ENCODE data around the gene SMG6.

The SMG6 gene

DNA sequence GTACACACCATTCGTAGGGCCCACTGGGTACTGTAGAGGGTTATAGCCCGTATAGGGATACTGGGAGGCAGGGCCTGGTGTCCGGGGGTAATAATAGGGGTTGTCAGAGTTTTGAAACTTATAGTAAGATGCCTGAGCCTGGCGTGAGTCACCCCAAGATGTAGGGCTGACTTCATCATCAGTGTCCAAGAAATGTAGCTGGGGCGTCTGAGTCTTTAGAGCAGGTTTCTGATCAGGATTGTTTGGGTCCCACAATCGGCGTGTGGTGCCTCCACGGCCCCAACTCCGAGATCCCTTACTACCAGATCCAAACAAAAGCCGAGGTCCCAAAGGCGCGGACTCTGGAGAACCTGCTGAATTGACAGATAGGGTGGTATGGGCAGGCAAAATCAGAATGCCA is 4.4 kb downstream of the SMG6 start:
- H3K36me3 ChIP-seq (ENCODE audit: low read length) = no peaks in the 10 kb centered on the region
- H3K79me2 ChIP-seq (ENCODE audit: insufficient read depth, low read length) = peaks cover 33% of the 10 kb centered on the region
- H3K9ac ChIP-seq (ENCODE audit: low read length) = no peak overlapping the region

DNA sequence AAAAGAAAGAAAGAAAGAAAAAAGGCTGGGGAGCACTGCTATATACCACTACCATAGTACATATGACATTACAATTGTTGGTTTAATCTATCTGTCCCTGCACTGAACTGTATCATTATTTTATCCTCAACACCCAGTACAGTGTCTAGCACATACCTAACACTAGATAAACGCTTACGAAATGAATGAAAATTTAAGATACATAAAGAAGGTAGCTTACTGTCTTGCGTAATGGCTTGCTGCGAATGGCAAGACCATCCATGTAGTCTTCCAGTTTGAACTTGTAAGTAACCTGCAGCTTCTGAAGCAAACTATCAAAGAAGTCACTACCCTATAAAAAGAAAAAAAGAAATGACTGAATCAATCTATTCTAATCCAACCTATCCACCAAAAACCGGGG is 6.6 kb downstream of the SMG6 start:
- Histone ChIP-seq H3F3A (ENCODE audit: insufficient read depth) (no peaks in the 10 kb centered on the region), H3K27ac (ENCODE audit: low read depth, low read length) (no peak overlapping the region), H3K4me2 (ENCODE audit: low read depth, low read length, poor library complexity, severe bottlenecking) (no peak overlapping the region), H3K36me3 (ENCODE audit: low read length) (no peaks in the 10 kb centered on the region), H3K27me3 (ENCODE audit: low read length) (no peaks in the 10 kb centered on the region), H2AFZ (ENCODE audit: low read depth, low read length, severe bottlenecking) (no peak overlapping the region), H3K9me2 (replicated peaks; ENCODE audit: insufficient read depth, low read length) (no peaks in the 10 kb centered on the region), H3K9ac (ENCODE audit: low read length) (no peak overlapping the region), H3K9me3 (ENCODE audit: insufficient read depth, low read length) (no peaks in the 10 kb centered on the region), H3K4me3 (ENCODE audit: insufficient read depth, low read length, poor library complexity, severe bottlenecking) (no peak overlapping the region), H3K79me2 (ENCODE audit: insufficient read depth, low read length) (peaks cover 20% of the 10 kb centered on the region; the same call in 1 of the 2 replicates), H4K20me1 (ENCODE audit: low read depth, low read length) (no peaks in the 10 kb centered on the region)
- TF ChIP-seq, protein P1, sequence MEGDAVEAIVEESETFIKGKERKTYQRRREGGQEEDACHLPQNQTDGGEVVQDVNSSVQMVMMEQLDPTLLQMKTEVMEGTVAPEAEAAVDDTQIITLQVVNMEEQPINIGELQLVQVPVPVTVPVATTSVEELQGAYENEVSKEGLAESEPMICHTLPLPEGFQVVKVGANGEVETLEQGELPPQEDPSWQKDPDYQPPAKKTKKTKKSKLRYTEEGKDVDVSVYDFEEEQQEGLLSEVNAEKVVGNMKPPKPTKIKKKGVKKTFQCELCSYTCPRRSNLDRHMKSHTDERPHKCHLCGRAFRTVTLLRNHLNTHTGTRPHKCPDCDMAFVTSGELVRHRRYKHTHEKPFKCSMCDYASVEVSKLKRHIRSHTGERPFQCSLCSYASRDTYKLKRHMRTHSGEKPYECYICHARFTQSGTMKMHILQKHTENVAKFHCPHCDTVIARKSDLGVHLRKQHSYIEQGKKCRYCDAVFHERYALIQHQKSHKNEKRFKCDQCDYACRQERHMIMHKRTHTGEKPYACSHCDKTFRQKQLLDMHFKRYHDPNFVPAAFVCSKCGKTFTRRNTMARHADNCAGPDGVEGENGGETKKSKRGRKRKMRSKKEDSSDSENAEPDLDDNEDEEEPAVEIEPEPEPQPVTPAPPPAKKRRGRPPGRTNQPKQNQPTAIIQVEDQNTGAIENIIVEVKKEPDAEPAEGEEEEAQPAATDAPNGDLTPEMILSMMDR (IDR thresholded peaks at IDR 0.05; ENCODE audit: insufficient read depth, low read length, poor library complexity, severe bottlenecking) = no peak
- TF ChIP-seq EZH2phosphoT487 (conservative IDR thresholded peaks at IDR 0.05; ENCODE audit: low read length) = no peak

More for the DNA sequence above, 4.4 kb downstream of the SMG6 start:
- H3K4me3 ChIP-seq (ENCODE audit: insufficient read depth, low read length, poor library complexity, severe bottlenecking) = no peak overlapping the region
- TF ChIP-seq EZH2phosphoT487 (conservative IDR thresholded peaks at IDR 0.05; ENCODE audit: low read length) = no peak
- TF ChIP-seq, protein P1 (IDR thresholded peaks at IDR 0.05; ENCODE audit: insufficient read depth, low read length, poor library complexity, severe bottlenecking) = no peak
- H3K9me3 ChIP-seq (ENCODE audit: insufficient read depth, low read length) = no peaks in the 10 kb centered on the region
- no peaks in the 10 kb centered on the region for H3F3A ChIP-seq (ENCODE audit: insufficient read depth)
- H2AFZ ChIP-seq (ENCODE audit: low read depth, low read length, severe bottlenecking) = no peak overlapping the region
- H4K20me1 ChIP-seq (ENCODE audit: low read depth, low read length) = no peaks in the 10 kb centered on the region
- no peak overlapping the region for H3K27ac ChIP-seq (ENCODE audit: low read depth, low read length)
- no peak overlapping the region for H3K4me2 ChIP-seq (ENCODE audit: low read depth, low read length, poor library complexity, severe bottlenecking)
- no peaks in the 10 kb centered on the region for H3K9me2 ChIP-seq (replicated peaks; ENCODE audit: insufficient read depth, low read length)
- no peaks in the 10 kb centered on the region for H3K27me3 ChIP-seq (ENCODE audit: low read length)

DNA sequence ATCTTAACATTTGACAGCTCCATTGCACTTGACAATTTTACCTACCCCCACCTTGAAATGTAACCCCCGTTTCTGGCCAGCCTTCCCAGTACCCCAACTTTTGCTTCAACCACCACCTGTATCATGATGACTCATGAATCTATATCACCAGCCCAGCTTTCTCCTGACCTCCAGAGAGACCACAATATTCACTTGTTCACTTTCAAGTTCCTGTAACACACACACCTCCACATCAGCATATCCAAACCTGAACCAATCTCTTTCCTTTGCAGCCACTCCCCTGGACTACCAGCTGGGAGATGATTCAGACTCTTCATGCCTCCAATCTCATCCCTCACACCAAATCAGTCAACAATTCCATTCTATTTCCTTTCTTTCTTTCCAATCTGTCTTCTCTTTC is 8.0 kb downstream of the SMG6 start:
- Histone ChIP-seq H3K36me3 (ENCODE audit: low read length) (peaks cover under 1% of the 10 kb centered on the region; the same call in 1 of the 2 replicates), H3F3A (ENCODE audit: insufficient read depth) (peaks cover 2% of the 10 kb centered on the region; the same call in 1 of the 2 replicates), H3K79me2 (ENCODE audit: insufficient read depth, low read length) (peaks cover 6% of the 10 kb centered on the region; the same call in 1 of the 2 replicates), H3K4me2 (ENCODE audit: low read depth, low read length, poor library complexity, severe bottlenecking) (no peak overlapping the region), H3K9me3 (ENCODE audit: insufficient read depth, low read length) (no peaks in the 10 kb centered on the region), H2AFZ (ENCODE audit: low read depth, low read length, severe bottlenecking) (no peak overlapping the region), H3K27me3 (ENCODE audit: low read length) (no peaks in the 10 kb centered on the region), H3K9ac (ENCODE audit: low read length) (no peak overlapping the region), H3K4me3 (ENCODE audit: insufficient read depth, low read length, poor library complexity, severe bottlenecking) (no peak overlapping the region), H4K20me1 (ENCODE audit: low read depth, low read length) (no peaks in the 10 kb centered on the region), H3K27ac (ENCODE audit: low read depth, low read length) (no peak overlapping the region), H3K9me2 (replicated peaks; ENCODE audit: insufficient read depth, low read length) (no peaks in the 10 kb centered on the region)
- TF ChIP-seq EZH2phosphoT487 (conservative IDR thresholded peaks at IDR 0.05; ENCODE audit: low read length) = no peak
- TF ChIP-seq, protein P1 (IDR thresholded peaks at IDR 0.05; ENCODE audit: insufficient read depth, low read length, poor library complexity, severe bottlenecking) = no peak
